Cardiac fibroblast (primary cell): ENCODE data around the gene PCYT1B.
A peak's percentile ranks its signal among the peaks of the same experiment; 100 is the strongest.

Experiments
- DNase-seq, 2 donors: peaks; one replicate each; pipeline versions ENCODE4 v3.0.0 to v3.0.0-alpha.2; 2010; ENCODE audit warnings: low read depth in 2 of 2
- H3K4me3 ChIP-seq, 2 donors: replicated peaks in 1 of 2; 1 replicate in 1 of 2; 2 replicates in 1 of 2; pipeline ENCODE4 v1.5.1; 2011; ENCODE audit warnings: low read depth in 2 of 2, low read length in 2 of 2, mild to moderate bottlenecking in 2 of 2, moderate library complexity in 1 of 2
- TF ChIP-seq, protein P1 (sequence below): IDR thresholded peaks from one replicate; pipeline ENCODE4 v1.5.1; 2011; ENCODE audit warnings: low read depth, mild to moderate bottlenecking, low read length, inconsistent platforms

The PCYT1B gene

DNA sequence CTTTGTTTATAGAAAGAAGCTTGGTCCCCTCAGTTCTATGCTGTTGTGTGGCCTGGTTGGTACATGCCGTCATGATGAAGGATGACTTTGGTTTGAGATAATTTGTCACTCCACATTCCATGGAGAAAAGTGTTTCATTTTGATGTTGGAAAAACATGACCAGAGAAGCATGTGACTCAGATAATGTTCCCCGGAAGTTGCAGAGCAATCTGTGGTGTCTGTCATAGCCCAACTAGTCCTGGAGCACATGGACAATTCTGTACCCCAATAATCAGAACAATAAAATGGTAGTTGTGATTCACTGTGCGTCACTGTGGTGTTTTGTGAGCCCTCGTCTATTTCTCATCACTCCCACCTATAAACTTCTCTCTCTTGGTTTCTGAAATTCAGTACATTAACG, 97.0 kb downstream of the PCYT1B start:
- no peak overlapping the region for H3K4me3 ChIP-seq
- TF ChIP-seq, protein P1, sequence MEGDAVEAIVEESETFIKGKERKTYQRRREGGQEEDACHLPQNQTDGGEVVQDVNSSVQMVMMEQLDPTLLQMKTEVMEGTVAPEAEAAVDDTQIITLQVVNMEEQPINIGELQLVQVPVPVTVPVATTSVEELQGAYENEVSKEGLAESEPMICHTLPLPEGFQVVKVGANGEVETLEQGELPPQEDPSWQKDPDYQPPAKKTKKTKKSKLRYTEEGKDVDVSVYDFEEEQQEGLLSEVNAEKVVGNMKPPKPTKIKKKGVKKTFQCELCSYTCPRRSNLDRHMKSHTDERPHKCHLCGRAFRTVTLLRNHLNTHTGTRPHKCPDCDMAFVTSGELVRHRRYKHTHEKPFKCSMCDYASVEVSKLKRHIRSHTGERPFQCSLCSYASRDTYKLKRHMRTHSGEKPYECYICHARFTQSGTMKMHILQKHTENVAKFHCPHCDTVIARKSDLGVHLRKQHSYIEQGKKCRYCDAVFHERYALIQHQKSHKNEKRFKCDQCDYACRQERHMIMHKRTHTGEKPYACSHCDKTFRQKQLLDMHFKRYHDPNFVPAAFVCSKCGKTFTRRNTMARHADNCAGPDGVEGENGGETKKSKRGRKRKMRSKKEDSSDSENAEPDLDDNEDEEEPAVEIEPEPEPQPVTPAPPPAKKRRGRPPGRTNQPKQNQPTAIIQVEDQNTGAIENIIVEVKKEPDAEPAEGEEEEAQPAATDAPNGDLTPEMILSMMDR = no peak
- DNase-seq = no peak

DNA sequence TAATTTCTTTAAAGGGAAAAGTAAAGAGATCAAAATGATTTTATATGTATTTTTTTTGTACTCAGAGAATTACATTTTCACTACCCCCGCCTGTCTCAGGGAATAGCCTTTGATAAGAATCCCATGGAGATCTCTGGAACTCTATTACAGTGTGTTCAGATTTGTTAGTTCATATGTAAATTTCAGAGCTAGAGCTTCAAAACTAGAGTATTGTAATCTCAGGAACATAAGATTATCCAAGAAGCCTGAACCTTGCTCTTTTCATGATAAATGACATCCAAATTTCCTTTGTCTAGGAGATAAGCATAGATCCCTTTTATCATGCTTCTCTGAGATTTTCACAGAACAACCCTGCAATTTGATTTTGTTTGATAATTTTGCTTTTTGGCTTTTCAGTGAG, 99.2 kb downstream of the PCYT1B start:
- DNase-seq = no peak
- TF ChIP-seq, protein P1 = no peak
- no peak overlapping the region for H3K4me3 ChIP-seq

DNA sequence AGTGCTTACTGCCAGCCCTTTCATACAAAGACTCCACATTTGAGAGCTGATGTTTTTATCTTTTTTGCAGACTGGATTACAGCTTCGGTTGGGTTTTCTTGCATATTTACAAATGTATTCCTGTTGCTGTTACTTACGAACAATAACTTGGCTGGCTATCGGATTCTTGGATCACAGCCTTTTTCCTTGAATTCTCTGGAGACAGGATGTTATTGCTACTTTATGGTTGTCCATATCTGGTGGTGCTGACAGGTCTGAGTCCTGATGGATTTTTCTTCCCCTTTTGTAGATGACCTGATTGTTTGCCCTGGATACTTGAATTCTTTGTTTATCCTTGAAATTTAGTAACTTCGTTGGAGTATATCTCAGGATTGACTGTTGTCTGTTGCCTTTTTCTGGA, 104.4 kb downstream of the PCYT1B start:
- TF ChIP-seq, protein P1 = no peak
- peak; percentile 0 to 51 for DNase-seq
- no peak overlapping the region for H3K4me3 ChIP-seq

DNA sequence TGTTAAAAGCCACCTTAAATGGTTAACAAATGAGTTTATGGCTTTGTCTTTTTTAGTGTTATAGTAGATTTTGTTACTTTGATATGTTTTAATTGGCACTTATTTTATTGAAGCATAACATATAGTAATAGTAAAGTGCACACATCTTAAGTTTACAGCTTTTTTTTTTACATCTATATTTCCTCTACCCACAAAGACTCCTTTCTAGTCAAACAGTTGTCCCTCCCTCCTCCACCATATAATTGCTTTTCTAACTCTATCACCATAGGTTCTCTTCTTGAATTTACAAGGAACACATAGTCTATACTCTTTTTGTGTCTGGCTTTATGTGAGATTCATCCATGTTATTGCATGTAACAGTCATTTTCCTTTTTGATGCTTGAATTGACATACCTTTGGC, 110.6 kb downstream of the PCYT1B start:
- DNase-seq = no peak
- TF ChIP-seq, protein P1 = no peak
- no peak overlapping the region for H3K4me3 ChIP-seq

DNA sequence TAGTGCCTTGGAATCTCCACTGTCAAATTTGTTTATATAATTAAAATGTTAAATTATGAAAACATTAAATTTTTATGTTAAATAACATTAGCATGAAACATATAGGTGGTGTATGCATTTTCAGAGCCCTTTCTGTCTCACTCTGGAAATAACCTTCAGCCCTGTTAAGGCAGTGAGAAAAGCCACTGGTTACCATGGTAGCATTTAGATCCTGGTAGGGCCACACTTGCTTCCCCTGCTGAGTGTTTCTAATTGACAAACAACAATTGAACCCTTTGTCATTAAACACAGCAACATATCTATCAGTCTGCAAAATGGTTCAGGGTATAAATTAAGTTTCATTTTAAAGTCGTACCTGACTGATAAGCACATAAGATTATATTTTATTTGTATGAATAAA, 118.5 kb downstream of the PCYT1B start:
- no peak overlapping the region for H3K4me3 ChIP-seq
- no peak for DNase-seq
- TF ChIP-seq, protein P1 = no peak

DNA sequence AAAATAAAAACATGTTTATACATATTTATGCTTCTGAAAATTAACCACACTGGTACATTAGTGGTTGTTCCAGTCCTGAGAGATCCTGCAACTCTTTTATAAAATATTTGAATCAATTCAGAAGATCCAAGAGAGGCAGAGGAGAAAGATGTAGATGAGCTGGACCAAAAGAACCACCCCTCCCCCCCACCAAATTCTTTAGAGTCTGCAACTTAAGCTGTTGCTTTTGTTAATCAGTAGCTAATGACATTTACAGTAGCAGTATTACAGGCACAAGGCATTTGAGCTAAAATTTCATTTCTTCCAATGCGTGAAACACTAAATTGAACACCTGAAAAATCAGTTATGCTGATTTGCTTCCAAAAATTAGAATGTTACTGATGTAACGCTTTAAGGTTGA, 120.5 kb downstream of the PCYT1B start:
- TF ChIP-seq, protein P1 = no peak
- H3K4me3 ChIP-seq = no peak overlapping the region
- DNase-seq = no peak

DNA sequence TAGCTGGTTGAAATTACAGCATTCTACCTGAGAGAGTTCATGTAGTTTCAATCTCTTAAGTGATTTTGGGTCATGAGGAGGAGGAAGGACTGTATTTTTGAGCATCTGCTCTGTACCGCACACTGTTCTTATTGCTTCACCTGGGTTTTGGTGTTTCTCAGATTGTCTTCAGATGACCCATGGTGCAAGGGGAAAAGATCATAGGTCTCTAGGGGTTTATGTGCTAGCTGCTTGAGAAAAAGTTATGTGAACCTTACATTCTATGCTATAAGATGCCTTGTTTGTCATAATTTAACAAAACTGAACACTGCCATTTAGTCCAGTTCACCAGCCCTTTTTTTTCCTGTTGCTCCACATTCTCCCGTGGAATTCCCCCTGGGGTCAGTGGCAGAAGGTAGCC, 121.7 kb downstream of the PCYT1B start:
- TF ChIP-seq, protein P1 = no peak
- no peak overlapping the region for H3K4me3 ChIP-seq
- DNase-seq = no peak
